ENCODE results near the gene KDM4C. TPM values are rescaled to one million over a fixed set of nuclear protein-coding genes. Genes with fewer than 3 reads are reported as not detected.

KDM4C gene
- total and polyA plus RNA-seq, 2 of the 8 experiments (the other 6 are each of a cell fraction or from before 2014, with no cell fraction given) = 13.0 to 26.1 TPM

DNA sequence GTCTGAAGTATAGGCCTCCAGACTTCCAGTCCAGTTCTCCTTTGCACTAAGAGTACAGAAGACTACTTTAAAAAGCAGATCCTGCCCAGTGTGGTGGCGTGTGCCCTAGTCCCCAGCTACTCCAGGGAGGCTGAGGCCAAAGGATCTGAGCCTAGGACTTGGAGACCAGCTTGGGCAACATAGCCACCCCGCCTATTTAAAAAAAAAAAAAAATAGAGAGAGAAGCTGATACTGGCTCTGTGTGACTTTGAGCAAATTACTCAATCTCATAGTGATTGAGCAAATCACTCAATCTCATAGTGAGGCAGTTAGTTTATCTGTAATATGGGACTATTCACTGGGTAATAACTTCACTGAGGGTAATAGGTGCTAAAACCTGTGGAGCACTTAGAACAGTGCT lies 43.6 kb upstream of the KDM4C start:
- no peak overlapping the region for H3K23ac ChIP-seq (ENCODE audit: insufficient read length)
- H3K4me3 ChIP-seq (ENCODE audit: extremely low read depth in 1 of 4, insufficient read depth in 2 of 4, low read depth in 3 of 4, low read length in 4 of 4) = no peak overlapping the region
- H3K4ac ChIP-seq (replicated peaks; ENCODE audit: insufficient read length, low read depth, low read length) = no peak overlapping the region
- H2BK15ac ChIP-seq (ENCODE audit: low read length) = no peak overlapping the region
- H3K56ac ChIP-seq (replicated peaks; ENCODE audit: insufficient read length, low read depth, low read length) = no peak overlapping the region
- no peaks in the 10 kb centered on the region for H3K9me3 ChIP-seq (ENCODE audit: insufficient read depth in 2 of 2, low read depth in 1 of 2, low read length in 1 of 2)
- H3K27ac ChIP-seq (ENCODE audit: low read depth, low read length) = no peak overlapping the region
- no peak overlapping the region for H3K9ac ChIP-seq (replicated peaks in 1 of 4; ENCODE audit: extremely low read depth in 1 of 4, low read depth in 3 of 4, low read length in 3 of 4)
- ChIA-PET CTCF (ENCODE audit: partially characterized antibody) (interaction anchor here (0.6 to 0.7 kb wide), 3 partner anchors 13 to 127 kb away, joined by 3 to 4 read pairs (median 3); no protein-coding TSS in a partner anchor), POLR2A (ENCODE audit: partially characterized antibody) (interaction anchor here (1.0 kb wide), 1 partner anchor 10 kb away, joined by 4 read pairs; no protein-coding TSS in a partner anchor)
- no peaks in the 10 kb centered on the region for H3K79me1 ChIP-seq (ENCODE audit: low read depth, low read length)
- H2AFZ ChIP-seq (ENCODE audit: low read length) = no peak overlapping the region
- H3K14ac ChIP-seq (ENCODE audit: insufficient read length) = no peak overlapping the region
- no peak for TF ChIP-seq RXRA (IDR thresholded peaks at IDR 0.05; ENCODE audit: insufficient read depth, low read depth, low read length)
- no peak for TF ChIP-seq RFX5 (IDR thresholded peaks at IDR 0.05; ENCODE audit: borderline replicate concordance, low read depth, low read length)
- no peak overlapping the region for H2BK12ac ChIP-seq (ENCODE audit: low read depth, low read length)
- no peak overlapping the region for H4K91ac ChIP-seq (replicated peaks; ENCODE audit: insufficient read length, low read length)
- no peak overlapping the region for H4K5ac ChIP-seq (ENCODE audit: insufficient read length, low read depth, low read length)
- peaks cover 0 to 3% (median 0%) of the 10 kb centered on the region in 4 experiments; a peak in 1 of 7 replicates for H3K4me1 ChIP-seq (replicated peaks in 1 of 4; ENCODE audit: control insufficient read depth in 3 of 4, insufficient read depth in 4 of 4, low read length in 3 of 4)
- WGBS, 2 experiments (ENCODE audit: extremely low coverage in 1 of 2, insufficient coverage in 1 of 2, insufficient read length in 1 of 2, insufficient replicate concordance in 2 of 2, low coverage in 1 of 2, low lambda C conversion rate in 2 of 2, missing lambda C conversion rate in 1 of 2) = 87% methylated on average over 2 of the region's 2 CpGs; no CpG with 5 or more reads in 1 of the 2 experiments
- no peak overlapping the region for H2AK5ac ChIP-seq (ENCODE audit: low read depth, low read length)
- DNase-seq (ENCODE audit: low read depth in 1 of 2, low spot score in 2 of 2) = no peak
- H3K27me3 ChIP-seq (replicated peaks in 1 of 4; ENCODE audit: control insufficient read depth in 3 of 4, extremely low read depth in 1 of 4, insufficient read depth in 3 of 4, low read length in 3 of 4) = no peaks in the 10 kb centered on the region
- H4K8ac ChIP-seq (ENCODE audit: extremely low read depth, insufficient read depth, low read length) = no peak overlapping the region
- FAIRE-seq = no peak
- H3K36me3 ChIP-seq (ENCODE audit: control insufficient read depth in 2 of 4, insufficient read depth in 4 of 4, low read length in 3 of 4) = no peaks in the 10 kb centered on the region
- no peak overlapping the region for H2BK20ac ChIP-seq (ENCODE audit: low read length)
- no peak overlapping the region for H2BK5ac ChIP-seq (ENCODE audit: low read depth, low read length)
- H4K20me1 ChIP-seq (replicated peaks in 1 of 2; ENCODE audit: control insufficient read depth in 1 of 2, insufficient read depth in 2 of 2, low read length in 2 of 2) = no peaks in the 10 kb centered on the region
- H3K23me2 ChIP-seq (ENCODE audit: low read depth, low read length) = no peaks in the 10 kb centered on the region
- no peak overlapping the region for H2BK120ac ChIP-seq (replicated peaks; ENCODE audit: low read depth, low read length)
- no peaks in the 10 kb centered on the region for H3K79me2 ChIP-seq (ENCODE audit: control insufficient read depth in 1 of 2, insufficient read depth in 2 of 2, low read length in 2 of 2)
- H3K4me2 ChIP-seq (ENCODE audit: insufficient read depth in 1 of 2, low read depth in 2 of 2, low read length in 2 of 2) = no peak overlapping the region
- H3K18ac ChIP-seq (ENCODE audit: extremely low read depth, low read length) = no peak overlapping the region

Measured in H1 (cell line).